Cerebellar nuclear complex (tissue), 1 donor: ENCODE measurements around the gene RIT2.

Experiments
- DNase-seq, 2 experiments: peaks; one replicate each; lab custom pipeline; 2025; lab: John Stamatoyannopoulos, UW

Gene RIT2

GRCh38 chr18:42929181-42929580 is 186.3 kb downstream of the RIT2 start:
- no peak for DNase-seq

DNA sequence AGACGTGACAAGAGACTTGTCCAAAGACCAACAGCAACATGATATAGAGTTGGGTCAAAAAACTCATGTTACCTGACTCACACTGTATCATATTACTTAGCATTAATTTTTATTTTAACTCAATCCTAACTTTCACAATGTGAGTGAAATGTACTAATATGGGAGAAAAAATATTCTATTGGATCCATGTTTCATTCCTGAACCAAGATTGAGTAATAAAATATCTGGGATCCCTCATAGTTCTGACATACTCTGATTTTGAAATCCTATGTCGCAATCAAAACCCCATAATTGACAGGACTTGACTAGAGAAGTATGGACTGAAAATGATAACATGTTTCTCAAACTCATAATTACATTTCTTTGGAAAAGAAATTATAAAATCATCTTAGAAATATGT is 190.4 kb downstream of the RIT2 start:
- DNase-seq: no peak

DNA sequence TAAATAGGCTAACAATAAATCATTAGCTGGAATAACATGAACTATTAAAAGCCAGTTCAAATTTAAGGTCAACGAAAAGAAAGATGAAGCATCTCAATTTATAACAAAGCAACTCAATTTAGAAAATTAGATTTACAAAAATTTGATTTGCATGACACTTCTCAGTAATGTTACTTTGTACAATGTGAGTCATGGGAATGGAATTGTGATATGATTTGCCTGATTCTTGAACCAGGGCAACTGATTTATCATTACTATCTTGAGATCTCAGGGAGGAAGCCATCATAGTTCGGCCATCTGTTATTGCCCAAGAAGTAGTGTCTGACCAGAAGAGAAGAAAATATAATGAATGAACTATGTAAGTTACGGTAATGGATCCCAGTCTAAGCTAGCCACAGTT is 193.1 kb downstream of the RIT2 start:
- no peak for DNase-seq

DNA sequence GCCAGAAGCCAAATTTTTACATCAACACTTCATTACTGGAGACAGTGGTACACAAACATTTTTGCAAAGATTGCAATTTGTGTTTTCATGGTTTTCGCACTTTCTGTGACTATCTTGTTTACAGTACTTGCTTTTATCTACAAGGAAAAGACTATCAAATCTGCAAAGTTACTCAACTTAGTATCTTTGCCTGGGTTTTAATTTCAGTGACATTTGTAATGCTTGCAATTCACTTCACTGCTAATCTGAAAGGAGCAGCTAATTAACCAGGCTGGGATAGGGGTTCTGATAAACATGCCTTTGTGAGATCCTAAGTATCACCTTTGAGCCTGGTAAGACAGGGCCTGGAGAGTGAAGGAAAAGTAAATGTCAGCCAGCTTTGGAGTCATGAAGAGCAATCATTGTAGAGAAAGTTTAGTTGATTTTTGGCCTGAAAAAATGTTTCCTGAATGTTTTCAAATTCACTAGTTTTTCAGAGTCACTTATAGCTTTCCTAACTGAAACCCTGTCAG is 194.2 kb downstream of the RIT2 start:
- DNase-seq: no peak

GRCh38 chr18:42920621-42921020 is 194.9 kb downstream of the RIT2 start:
- DNase-seq: no peak

DNA sequence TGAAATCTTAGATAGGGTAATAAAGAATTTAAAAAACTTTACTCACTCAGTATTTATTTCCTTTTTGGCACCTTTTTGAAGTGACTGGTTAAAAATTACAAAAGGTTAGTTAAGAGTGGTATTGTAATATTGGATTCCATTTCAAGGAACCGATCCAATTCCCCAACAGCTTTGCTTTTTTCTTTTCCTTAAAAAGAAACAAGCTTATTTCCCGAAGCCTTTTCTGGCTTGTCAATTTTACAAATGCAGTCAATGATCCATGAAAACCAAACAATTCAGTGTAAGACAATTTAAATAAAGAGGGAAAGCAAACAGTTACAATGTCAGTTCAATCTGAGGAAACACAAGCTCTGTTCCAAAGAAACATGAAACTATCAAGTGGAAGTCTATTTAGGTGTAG is 200.2 kb downstream of the RIT2 start:
- no peak for DNase-seq

- no peak for DNase-seq
These were observed 201.0 kb downstream of the RIT2 start for GRCh38 chr18:42914476-42914875.

- no peak for DNase-seq
These were observed 206.4 kb downstream of the RIT2 start for GRCh38 chr18:42909095-42909494.

DNA sequence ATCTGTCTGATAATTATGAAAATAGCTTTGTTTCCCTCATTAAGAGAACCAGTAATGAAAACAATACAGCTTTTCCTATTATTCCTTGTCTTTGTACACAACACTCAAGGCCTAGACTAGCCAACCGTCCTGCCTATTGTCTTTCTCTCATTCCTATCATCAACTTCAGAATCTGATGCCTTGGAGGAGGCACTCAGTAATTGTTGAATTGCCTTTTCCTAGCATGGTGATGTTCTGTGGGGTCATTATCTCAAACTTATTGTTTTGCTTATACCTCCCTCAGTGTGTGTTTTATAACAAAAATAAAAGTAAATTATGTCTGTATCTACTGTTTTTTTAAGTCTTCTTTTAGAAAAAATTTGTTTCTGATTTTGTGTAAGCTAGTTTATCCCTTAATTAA is 208.7 kb downstream of the RIT2 start:
- no peak for DNase-seq

DNA sequence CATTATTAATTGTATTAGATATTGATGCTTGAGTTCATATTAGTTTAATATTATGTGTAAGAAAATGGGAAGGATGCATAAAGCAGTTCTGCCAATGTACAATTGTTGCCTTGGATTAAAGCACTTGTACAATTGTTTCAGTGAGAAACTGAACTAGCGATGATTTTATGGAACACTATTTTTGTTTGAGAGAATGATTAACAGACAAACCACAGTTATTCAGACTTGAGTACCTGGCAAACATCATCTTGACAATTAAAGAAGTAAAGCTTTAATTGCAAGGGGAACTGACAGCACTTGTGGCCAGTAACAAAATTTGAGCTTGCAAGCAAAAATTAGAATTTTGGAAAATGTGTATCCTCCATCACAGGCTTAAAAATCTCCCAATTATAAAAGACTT is 214.3 kb downstream of the RIT2 start:
- no peak for DNase-seq

GRCh38 chr18:42893977-42894376 is 221.5 kb downstream of the RIT2 start:
- no peak for DNase-seq

GRCh38 chr18:42892181-42892580 is 223.3 kb downstream of the RIT2 start:
- DNase-seq: no peak

DNA sequence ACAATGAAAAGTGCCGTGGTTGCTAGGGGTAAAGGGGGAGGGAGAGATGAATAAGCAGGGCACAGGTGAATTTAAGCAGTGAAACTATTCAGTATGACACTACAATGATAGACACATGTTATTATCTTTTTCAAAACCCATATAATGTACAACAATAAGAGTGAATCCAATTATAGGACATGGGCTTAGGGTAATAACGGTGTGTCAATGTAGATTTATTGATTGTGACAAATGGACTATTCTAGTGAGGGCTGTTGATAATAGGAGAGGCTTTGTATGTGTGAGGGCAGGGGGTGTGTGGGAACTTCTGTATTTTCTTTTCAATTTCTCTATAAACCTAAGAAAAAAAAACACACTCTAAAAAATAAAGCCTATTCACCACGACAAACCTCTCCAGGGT is 223.8 kb downstream of the RIT2 start:
- no peak for DNase-seq

- DNase-seq: no peak
These were observed 232.3 kb downstream of the RIT2 start for GRCh38 chr18:42883169-42883568.

DNA sequence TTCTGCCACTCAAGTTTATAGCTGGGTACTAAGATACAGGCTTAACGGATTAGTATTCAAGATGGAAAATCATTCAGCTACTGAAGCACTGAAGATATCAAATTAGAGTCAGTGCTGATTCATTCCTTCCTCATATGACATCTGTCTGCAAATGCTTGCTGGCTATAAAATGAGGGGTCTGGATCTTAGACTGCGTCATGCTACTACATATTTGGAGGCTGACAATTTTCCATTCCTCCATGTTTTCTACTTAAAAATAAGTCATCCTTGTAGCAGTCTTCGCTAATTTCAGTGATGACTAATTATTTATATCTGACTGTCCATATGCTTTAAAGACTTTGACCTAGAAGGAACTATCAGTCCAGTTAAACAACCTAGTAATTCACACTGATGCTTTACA is 233.4 kb downstream of the RIT2 start:
- DNase-seq: no peak

DNA sequence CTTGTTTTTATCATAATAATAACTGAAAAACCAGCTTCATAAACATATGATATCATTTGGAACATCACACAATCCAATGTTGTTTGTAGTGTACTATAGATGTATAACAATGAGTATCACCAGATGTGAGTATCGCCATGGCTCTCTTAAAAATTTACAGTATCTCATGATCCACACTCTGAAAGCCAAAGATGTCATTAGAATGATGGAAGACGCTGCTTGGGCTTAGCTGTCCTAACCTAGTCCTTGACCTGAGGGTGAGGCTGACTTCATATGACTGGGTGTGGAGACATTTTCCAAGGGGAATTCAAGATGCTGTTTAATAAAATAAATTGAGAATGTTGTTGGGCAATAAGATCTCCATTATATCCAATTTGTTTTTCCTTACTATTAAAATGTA is 242.6 kb downstream of the RIT2 start:
- DNase-seq: no peak

DNA sequence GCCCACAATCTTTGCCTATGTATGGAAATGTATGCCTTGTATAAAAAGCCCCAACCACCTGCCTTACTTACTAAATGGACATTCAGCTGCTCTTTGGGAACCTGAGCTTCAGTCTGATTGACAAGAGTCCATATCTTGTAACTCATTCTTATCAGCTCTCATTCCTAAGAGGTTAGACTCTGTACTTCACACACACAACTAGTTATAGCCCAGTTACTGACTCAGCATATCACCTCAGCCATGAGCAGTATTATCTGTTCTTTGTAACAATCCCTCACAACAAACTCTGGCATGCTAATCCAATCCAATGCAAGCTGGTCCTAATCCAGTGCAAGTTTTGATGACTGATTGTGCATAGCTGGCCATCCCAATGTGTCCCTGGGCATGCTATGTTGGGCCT is 250.6 kb downstream of the RIT2 start:
- DNase-seq: no peak

DNA sequence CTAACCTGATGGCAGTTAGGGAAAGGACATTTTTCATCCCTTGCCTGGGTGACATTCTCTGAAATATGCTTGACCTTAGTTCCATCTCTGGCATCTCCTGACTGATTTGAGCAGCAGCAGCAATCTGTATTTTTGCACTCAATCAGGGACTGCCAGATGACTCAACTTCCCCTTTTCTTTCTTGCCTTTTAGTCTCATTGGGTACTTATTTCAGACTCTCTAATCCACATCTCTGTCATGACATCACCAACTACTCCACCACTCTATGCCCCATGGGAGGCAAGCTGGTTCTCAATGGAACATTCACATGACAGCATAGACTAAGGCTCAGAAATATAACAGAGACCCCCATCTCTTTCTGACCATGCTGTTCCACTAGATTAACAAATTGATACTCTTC is 254.2 kb downstream of the RIT2 start:
- no peak for DNase-seq

GRCh38 chr18:42860548-42860947 is 254.9 kb downstream of the RIT2 start:
- no peak for DNase-seq

- no peak for DNase-seq
These were observed 255.5 kb downstream of the RIT2 start for GRCh38 chr18:42860011-42860410.

DNA sequence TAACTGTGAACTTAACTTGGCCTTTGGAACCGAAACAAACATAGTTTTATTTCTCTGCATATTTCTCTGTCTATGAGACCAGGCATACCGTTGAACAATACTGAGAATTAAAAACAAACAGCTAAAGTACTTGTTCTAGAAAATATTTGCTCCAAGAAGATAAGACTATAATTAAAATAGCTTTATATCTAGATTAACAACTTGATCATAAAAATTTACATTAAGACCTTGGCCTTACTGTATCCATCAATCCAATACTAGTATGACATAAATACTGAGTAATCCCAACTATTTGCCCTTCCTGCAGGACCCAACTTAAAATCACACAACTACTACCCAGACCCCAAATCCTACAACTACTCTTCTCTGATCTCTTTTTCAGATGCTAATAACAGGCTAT is 260.9 kb downstream of the RIT2 start:
- no peak for DNase-seq

DNA sequence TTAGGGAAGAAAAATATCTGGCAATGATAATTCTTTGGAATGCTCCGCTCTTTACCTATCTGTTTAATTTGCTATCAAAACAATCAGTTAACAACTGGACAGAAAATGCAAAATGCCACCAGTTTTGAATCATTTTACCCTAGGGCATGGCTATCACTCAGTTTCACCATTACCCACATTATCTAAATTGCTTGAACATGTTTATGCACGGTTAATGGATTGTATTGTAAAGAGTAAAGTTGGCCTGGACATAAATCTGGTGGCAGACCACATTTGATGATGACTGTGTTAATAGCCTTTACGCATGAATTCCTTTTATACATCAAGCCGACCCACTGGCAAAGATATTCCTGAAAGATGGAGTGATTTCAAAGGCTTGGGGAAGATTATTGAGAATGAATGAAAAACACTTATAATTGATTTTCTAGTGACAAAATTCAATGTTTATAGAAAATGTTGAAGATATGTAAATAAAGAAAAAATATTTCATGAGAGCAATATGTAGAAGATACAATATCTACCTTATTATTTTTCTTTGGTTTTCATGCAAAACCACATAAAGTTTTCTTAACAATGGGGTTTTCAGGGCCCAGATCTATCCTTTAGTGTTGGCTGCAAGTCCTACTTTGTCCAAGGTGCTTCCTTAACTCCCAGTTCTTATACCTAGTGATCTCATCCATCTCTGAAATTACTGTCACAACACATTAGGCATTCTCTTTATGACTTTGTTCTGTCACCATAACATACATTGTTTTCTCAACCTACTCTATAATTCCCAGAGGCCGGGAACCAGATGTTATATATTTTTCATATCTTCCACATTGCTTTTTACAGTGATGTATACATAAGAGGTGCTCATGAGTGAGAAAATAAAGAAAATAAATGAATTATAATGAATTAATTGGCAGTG is 265.1 kb downstream of the RIT2 start:
- DNase-seq: no peak

GRCh38 chr18:42839408-42839807 is 276.1 kb downstream of the RIT2 start:
- DNase-seq: no peak
